Measurements from ENCODE around the gene HKDC1.

DNA sequence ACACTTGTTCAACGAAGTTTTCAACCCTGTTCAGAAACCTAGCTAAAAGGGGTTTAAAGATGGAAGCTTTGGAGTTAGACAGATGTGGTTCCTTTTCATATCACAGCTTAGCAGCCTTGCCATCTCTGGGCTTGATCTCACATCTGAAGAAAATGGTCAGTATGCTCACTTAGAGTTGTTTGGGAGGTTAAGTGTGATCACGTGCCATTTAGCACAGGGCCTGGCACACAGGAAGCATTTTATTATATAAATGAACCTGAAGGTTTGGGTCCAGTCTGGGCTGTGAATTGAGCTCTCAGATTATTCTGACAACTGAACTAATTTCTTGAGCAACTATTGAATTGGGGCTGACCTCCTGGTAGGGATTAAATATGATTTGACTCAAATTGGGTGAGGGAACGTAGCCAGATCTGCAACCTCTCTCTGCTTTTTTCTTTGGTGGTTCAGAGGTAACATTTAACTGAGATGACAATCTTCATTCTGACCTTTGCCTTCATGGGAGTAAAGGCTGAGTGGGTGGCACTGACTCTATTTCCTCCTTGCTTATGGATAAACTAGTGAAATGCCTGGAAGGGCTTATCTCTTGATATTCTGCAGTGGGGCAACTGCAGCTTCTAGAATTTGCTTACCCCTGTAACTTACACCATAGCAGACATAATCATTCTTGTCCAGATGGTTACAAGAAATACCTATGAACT lies 10.2 kb upstream of the HKDC1 start:
- TF ChIP-seq RAD21 (IDR thresholded peaks at IDR 0.05; ENCODE audit: low read depth) (no peak), YY1 (IDR thresholded peaks at IDR 0.05; ENCODE audit: low read depth) (no peak), REST (IDR thresholded peaks at IDR 0.05; ENCODE audit: low read depth) (no peak), MAX (IDR thresholded peaks at IDR 0.05) (no peak), FOXM1 (IDR thresholded peaks at IDR 0.05; ENCODE audit: borderline replicate concordance, low read depth) (no peak), CREB1 (IDR thresholded peaks at IDR 0.05; ENCODE audit: low read depth) (no peak), TEAD4 (IDR thresholded peaks at IDR 0.05) (no peak), CEBPB (IDR thresholded peaks at IDR 0.05) (no peak), EP300 (IDR thresholded peaks at IDR 0.05; ENCODE audit: borderline replicate concordance) (no peak), TAF1 (IDR thresholded peaks at IDR 0.05; ENCODE audit: low read depth) (no peak), EGR1 (IDR thresholded peaks at IDR 0.05) (no peak), NFIC (IDR thresholded peaks at IDR 0.05) (no peak), ZBTB7A (IDR thresholded peaks at IDR 0.05; ENCODE audit: low read depth) (no peak)
- TF ChIP-seq, protein P1, sequence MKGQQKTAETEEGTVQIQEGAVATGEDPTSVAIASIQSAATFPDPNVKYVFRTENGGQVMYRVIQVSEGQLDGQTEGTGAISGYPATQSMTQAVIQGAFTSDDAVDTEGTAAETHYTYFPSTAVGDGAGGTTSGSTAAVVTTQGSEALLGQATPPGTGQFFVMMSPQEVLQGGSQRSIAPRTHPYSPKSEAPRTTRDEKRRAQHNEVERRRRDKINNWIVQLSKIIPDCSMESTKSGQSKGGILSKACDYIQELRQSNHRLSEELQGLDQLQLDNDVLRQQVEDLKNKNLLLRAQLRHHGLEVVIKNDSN (IDR thresholded peaks at IDR 0.05): no peak
